HCEC 1CT (cell line): Measurements from ENCODE around the gene KRTAP4-11.

Experiments used
- DNase-seq: peaks from one replicate; pipeline ENCODE4 v3.0.0-alpha.2; 2017

KRTAP4-11 gene

DNA sequence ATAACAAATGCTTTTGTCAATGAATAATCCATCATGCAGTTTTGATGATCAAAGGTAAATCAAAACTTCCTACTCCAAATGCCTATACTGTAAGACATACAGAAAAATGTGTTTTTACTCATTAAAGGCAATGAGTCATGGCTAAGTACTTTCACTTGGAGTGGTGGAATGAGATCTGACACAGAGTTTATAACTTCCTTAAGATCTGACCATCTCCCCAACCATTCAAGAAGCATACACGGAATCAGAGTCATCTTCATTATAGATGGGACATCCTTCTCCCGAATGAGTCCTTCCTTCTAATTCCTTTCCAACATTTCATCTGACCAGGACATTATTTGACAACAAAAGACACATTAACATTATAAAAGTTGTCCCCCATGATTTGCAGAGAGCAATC lies 34.7 kb downstream of the KRTAP4-11 start:
- peak; percentile 65 for DNase-seq

DNA sequence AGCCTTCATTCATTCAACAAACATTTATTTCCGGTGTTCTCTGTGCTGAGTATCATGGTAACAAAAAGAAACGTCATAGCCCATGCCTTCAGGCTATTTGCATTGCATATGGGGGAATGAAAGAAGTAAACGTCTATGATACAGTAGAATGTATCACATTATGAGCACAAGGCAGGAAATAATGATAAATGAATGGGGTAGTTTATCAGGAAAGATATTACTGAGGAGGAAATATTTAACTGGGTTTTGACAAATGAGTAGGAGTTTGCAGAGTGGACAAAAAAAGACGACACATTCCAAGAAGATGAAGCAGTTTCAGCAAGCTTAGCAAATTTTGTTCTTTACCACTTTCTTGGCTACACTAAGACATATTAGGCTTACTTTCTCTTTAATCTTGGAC lies 35.5 kb downstream of the KRTAP4-11 start:
- peak; percentile 24 for DNase-seq

GRCh38 chr17:41076788-41077187 lies 41.4 kb downstream of the KRTAP4-11 start:
- DNase-seq: no peak

DNA sequence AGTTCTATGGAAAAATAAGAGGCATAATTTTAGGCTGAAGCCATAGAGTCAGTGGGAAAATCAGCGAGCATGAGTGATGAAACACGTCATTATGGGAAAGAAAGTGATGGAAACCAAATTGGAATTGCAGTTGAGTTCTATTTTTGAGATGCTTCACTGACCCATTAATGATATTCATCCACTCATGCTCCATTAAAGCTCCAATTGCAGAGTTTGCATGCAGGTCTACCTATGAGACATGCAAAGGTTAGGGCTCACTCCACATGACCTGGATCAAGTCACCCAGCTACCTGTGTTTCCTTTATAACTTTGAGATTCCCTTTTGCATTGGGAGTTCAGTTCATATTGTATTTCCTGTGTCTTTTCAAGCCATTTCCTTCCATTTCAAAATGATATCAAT lies 44.5 kb downstream of the KRTAP4-11 start:
- DNase-seq: no peak

DNA sequence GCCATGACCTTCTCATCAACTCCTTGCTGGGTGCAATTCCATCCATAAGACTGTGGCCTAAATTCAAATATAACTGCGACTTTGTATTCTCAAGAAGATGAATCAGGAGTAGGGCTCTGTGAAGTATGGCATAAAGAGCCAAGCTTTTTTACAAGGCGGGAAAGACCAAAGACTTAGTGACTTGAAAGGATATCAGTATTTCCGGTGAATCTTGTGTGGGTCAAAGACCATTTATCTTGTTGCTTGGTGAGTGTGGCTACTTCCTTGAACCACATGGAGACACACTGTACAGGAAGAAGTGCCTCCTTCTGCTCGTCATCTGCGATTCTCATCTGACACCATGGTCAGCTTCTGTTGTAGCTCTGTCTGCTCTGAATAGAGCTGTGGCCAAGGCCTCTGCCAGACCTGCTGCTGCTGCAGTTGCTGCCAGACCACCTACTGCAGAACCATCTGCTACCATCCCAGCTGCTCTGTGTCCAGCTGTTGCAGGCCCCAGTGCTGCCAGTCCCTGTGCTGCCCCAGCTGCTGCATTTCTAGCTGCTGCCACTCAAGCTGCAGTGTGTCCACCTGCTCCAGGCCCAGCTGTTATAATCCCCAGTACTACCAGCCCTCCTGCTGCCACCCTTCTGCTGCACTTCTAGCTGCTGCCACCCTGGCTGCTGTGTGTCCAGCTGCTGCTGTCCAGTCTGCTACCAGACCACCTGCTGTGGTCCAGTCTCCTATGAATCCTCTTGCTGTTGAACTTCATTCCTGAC lies 46.4 kb downstream of the KRTAP4-11 start:
- DNase-seq: no peak

DNA sequence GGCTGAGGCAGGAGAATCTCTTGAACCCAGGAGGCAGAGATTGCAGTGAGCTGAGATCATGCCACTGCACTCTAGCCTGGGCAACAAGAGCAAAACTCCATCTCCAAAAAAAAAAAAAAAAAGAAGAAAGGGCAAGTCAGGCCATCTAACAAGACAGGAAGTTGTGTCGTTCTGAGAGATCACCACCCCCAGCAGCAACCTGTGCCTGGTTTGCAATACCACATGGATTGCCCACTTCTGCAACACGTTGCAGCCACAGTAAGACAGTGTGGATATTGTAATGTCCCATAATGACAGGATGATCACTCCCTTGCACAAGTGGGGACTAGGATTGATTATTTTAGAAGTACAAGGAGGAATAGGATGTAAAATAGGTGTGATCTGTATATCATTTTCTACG lies 49.1 kb downstream of the KRTAP4-11 start:
- no peak for DNase-seq

- DNase-seq: no peak
Observed at GRCh38 chr17:41067281-41067680, 50.9 kb downstream of the KRTAP4-11 start.
